ENCODE measurements around the gene CNIH2. TPM values are rescaled to one million over a fixed set of nuclear protein-coding genes. Genes with fewer than 3 reads are reported as not detected.

Gene CNIH2
- total and polyA plus RNA-seq, 2 of the 13 experiments (the other 11 are each of a cell fraction or from before 2014, with no cell fraction given): 0.60 to 0.69 TPM

DNA sequence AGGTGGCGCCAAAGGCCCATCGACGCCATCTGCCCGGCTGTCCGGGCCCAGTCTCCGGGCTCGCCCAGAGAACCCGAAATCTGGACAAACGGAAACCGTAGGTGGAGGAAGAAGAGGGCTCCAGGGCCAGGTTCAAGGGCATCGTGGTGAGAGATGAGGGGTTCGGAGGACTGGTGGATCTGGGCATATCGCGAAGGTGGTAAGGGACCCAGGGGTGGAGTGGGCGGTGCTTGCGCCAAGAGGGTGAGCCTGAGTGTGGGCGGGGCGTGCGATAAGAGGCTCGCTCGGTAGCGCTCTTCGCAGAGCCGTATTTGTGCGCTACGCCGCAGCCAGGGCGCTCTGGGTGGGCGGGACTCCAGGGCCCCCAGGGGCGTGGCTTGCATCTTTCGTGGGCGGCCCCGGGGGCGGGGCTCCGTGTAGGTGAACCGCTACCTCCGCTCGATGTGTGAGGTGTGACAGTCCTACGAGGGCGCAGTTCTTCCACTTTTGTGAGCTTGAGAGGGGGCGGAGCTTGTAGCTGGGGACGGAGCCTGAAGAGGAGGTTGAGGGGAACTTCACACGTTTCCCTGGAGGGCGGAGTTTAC is 34.1 kb downstream of the CNIH2 start (continued):
- TF ChIP-seq ZNF776 (CRISPR knock-in tag; IDR thresholded peaks at IDR 0.05) (no peak), ZNF446 (CRISPR knock-in tag; IDR thresholded peaks at IDR 0.05) (no peak), ARHGAP35 (CRISPR knock-in tag; IDR thresholded peaks at IDR 0.05; ENCODE audit: borderline replicate concordance) (no peak), SRY (CRISPR knock-in tag; IDR thresholded peaks at IDR 0.05) (no peak), ZNF143 (CRISPR knock-in tag; IDR thresholded peaks at IDR 0.05) (no peak), ZBTB20 (CRISPR knock-in tag; IDR thresholded peaks at IDR 0.05; ENCODE audit: borderline replicate concordance, low read depth) (no peak), MED8 (CRISPR knock-in tag; IDR thresholded peaks at IDR 0.05; ENCODE audit: insufficient replicate concordance) (no peak), MTA3 (CRISPR knock-in tag; IDR thresholded peaks at IDR 0.05) (no peak), NPAS2 (CRISPR knock-in tag; IDR thresholded peaks at IDR 0.05; ENCODE audit: borderline replicate concordance) (no peak), ZNF451 (CRISPR knock-in tag; IDR thresholded peaks at IDR 0.05) (no peak; the same call in 1 of the 2 replicates), HHEX (CRISPR knock-in tag; IDR thresholded peaks at IDR 0.05) (no peak), HOXA3 (CRISPR knock-in tag; IDR thresholded peaks at IDR 0.05) (peak; percentile 50; the same call in 1 of the 2 replicates), REXO4 (CRISPR knock-in tag; IDR thresholded peaks at IDR 0.05; ENCODE audit: borderline replicate concordance) (no peak), ZNF678 (CRISPR knock-in tag; IDR thresholded peaks at IDR 0.05) (no peak), SIN3B (IDR thresholded peaks at IDR 0.05; ENCODE audit: low read length) (peak; percentile 71), SP4 (CRISPR knock-in tag; IDR thresholded peaks at IDR 0.05) (peak; percentile 94; the same call in 1 of the 2 replicates), NR2F1 (CRISPR knock-in tag; IDR thresholded peaks at IDR 0.05) (peak in 1 of 2 experiments; percentile 39; a peak in 2 of 4 replicates), TRIM24 (CRISPR knock-in tag; IDR thresholded peaks at IDR 0.05) (no peak), ZNF550 (CRISPR knock-in tag; IDR thresholded peaks at IDR 0.05; ENCODE audit: borderline replicate concordance) (peak; percentile 63; the same call in 1 of the 2 replicates), NFIC (IDR thresholded peaks at IDR 0.05; ENCODE audit: low read length) (no peak)
- TF ChIP-seq, protein P1, sequence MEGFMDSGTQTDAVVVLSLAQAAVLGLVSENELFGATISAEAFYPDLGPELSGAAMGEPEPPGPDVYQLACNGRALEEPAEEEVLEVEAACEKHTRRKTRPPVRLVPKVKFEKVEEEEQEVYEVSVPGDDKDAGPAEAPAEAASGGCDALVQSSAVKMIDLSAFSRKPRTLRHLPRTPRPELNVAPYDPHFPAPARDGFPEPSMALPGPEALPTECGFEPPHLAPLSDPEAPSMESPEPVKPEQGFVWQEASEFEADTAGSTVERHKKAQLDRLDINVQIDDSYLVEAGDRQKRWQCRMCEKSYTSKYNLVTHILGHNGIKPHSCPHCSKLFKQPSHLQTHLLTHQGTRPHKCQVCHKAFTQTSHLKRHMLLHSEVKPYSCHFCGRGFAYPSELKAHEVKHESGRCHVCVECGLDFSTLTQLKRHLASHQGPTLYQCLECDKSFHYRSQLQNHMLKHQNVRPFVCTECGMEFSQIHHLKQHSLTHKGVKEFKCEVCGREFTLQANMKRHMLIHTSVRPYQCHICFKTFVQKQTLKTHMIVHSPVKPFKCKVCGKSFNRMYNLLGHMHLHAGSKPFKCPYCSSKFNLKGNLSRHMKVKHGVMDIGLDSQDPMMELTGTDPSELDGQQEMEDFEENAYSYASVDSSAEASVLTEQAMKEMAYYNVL (CRISPR knock-in tag; IDR thresholded peaks at IDR 0.05; ENCODE audit: borderline replicate concordance): no peak
- TF ChIP-seq, protein P2, sequence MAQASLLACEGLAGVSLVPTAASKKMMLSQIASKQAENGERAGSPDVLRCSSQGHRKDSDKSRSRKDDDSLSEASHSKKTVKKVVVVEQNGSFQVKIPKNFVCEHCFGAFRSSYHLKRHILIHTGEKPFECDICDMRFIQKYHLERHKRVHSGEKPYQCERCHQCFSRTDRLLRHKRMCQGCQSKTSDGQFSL (CRISPR knock-in tag; IDR thresholded peaks at IDR 0.05): no peak
- TF ChIP-seq, protein P3, sequence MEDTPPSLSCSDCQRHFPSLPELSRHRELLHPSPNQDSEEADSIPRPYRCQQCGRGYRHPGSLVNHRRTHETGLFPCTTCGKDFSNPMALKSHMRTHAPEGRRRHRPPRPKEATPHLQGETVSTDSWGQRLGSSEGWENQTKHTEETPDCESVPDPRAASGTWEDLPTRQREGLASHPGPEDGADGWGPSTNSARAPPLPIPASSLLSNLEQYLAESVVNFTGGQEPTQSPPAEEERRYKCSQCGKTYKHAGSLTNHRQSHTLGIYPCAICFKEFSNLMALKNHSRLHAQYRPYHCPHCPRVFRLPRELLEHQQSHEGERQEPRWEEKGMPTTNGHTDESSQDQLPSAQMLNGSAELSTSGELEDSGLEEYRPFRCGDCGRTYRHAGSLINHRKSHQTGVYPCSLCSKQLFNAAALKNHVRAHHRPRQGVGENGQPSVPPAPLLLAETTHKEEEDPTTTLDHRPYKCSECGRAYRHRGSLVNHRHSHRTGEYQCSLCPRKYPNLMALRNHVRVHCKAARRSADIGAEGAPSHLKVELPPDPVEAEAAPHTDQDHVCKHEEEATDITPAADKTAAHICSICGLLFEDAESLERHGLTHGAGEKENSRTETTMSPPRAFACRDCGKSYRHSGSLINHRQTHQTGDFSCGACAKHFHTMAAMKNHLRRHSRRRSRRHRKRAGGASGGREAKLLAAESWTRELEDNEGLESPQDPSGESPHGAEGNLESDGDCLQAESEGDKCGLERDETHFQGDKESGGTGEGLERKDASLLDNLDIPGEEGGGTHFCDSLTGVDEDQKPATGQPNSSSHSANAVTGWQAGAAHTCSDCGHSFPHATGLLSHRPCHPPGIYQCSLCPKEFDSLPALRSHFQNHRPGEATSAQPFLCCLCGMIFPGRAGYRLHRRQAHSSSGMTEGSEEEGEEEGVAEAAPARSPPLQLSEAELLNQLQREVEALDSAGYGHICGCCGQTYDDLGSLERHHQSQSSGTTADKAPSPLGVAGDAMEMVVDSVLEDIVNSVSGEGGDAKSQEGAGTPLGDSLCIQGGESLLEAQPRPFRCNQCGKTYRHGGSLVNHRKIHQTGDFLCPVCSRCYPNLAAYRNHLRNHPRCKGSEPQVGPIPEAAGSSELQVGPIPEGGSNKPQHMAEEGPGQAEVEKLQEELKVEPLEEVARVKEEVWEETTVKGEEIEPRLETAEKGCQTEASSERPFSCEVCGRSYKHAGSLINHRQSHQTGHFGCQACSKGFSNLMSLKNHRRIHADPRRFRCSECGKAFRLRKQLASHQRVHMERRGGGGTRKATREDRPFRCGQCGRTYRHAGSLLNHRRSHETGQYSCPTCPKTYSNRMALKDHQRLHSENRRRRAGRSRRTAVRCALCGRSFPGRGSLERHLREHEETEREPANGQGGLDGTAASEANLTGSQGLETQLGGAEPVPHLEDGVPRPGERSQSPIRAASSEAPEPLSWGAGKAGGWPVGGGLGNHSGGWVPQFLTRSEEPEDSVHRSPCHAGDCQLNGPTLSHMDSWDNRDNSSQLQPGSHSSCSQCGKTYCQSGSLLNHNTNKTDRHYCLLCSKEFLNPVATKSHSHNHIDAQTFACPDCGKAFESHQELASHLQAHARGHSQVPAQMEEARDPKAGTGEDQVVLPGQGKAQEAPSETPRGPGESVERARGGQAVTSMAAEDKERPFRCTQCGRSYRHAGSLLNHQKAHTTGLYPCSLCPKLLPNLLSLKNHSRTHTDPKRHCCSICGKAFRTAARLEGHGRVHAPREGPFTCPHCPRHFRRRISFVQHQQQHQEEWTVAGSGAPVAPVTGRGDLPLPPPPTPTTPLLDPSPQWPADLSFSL (CRISPR knock-in tag; IDR thresholded peaks at IDR 0.05): no peak

Measured in HepG2 (cell line).